ENCODE measurements around the gene GPR87.
A peak's percentile ranks its signal among the peaks of the same experiment; 100 is the strongest.

The GPR87 gene

GRCh38 chr3:151316267-151316991 lies at the start of gene GPR87:
TSS of gene GPR87 (minus strand) at chr3:151316820. CDS start at chr3:151300100, 16,720 bp downstream.
- peak; percentile 80 for DNase-seq

GRCh38 chr3:151362751-151363174 lies 46.1 kb upstream of the GPR87 start:
- DNase-seq, result no peak

GRCh38 chr3:151357463-151357850 lies 40.8 kb upstream of the GPR87 start:
- no peak for DNase-seq

- DNase-seq, result no peak
Measured at GRCh38 chr3:151356794-151357462, 40.3 kb upstream of the GPR87 start.

- DNase-seq, result no peak
Measured at GRCh38 chr3:151351648-151352047, 35.0 kb upstream of the GPR87 start.

GRCh38 chr3:151351219-151351618 lies 34.6 kb upstream of the GPR87 start:
- no peak for DNase-seq

GRCh38 chr3:151350656-151351055 lies 34.0 kb upstream of the GPR87 start:
- no peak for DNase-seq

GRCh38 chr3:151347432-151347831 lies 30.8 kb upstream of the GPR87 start:
- no peak for DNase-seq

GRCh38 chr3:151346292-151346691 lies 29.7 kb upstream of the GPR87 start:
- no peak for DNase-seq

GRCh38 chr3:151345859-151346258 lies 29.2 kb upstream of the GPR87 start:
- DNase-seq, result no peak

- no peak for DNase-seq
Measured at GRCh38 chr3:151331696-151332095, 15.1 kb upstream of the GPR87 start.

- DNase-seq, result no peak
Measured at GRCh38 chr3:151330899-151331298, 14.3 kb upstream of the GPR87 start.

GRCh38 chr3:151330379-151330778 lies 13.8 kb upstream of the GPR87 start:
- DNase-seq, result no peak

- no peak for DNase-seq
Measured at GRCh38 chr3:151329363-151329762, 12.7 kb upstream of the GPR87 start, which contains the start of gene P2RY13. TSS of gene P2RY13 (minus strand) at chr3:151329549. CDS start at chr3:151329528, 21 bp downstream.

GRCh38 chr3:151328298-151328995 lies 11.8 kb upstream of the GPR87 start:
- DNase-seq, result peak; percentile 53

- no peak for DNase-seq
Measured at GRCh38 chr3:151327571-151328198, 11.1 kb upstream of the GPR87 start.

- DNase-seq, result no peak
Measured at GRCh38 chr3:151322511-151322910, 5.9 kb upstream of the GPR87 start.

GRCh38 chr3:151321526-151321925 lies 4.9 kb upstream of the GPR87 start:
- no peak for DNase-seq

- no peak for DNase-seq
Measured at GRCh38 chr3:151320131-151320530, 3.5 kb upstream of the GPR87 start.

GRCh38 chr3:151319628-151320027 lies 3.0 kb upstream of the GPR87 start:
- DNase-seq, result peak; percentile 55

GRCh38 chr3:151318991-151319390 lies 2.4 kb upstream of the GPR87 start:
- no peak for DNase-seq

- no peak for DNase-seq
Measured at GRCh38 chr3:151318313-151318712, 1.7 kb upstream of the GPR87 start.

- DNase-seq, result no peak
Measured at GRCh38 chr3:151315846-151316245, 774 bp downstream of the GPR87 start.

Data from activated CD4-positive, alpha-beta T cell treated with anti-CD3 and anti-CD28 coated beads, Interleukin-2, amount 50 U/mL, for 16 hours (primary cell).